Measurements from ENCODE around the gene ACTG1. TPM values are rescaled to one million over a fixed set of nuclear protein-coding genes. Genes with fewer than 3 reads are reported as not detected.

ACTG1 gene
- polyA plus RNA-seq, 1 donor, result 2,245 TPM

GRCh38 chr17:81464586-81464985 is 48.0 kb downstream of the ACTG1 start:
- Histone ChIP-seq H3K27ac (ENCODE audit: low read length) (no peak overlapping the region), H3K9me3 (ENCODE audit: control insufficient read depth, low read depth, low read length) (peaks cover 3% of the 10 kb centered on the region), H3K36me3 (ENCODE audit: control insufficient read depth, insufficient read depth, low read length) (peaks cover 37% of the 10 kb centered on the region), H3K4me1 (ENCODE audit: control insufficient read depth, insufficient read depth, low read length) (peaks cover 9% of the 10 kb centered on the region), H3K4me3 (ENCODE audit: low read length) (no peak overlapping the region), H3K27me3 (ENCODE audit: control insufficient read depth, insufficient read depth, low read length) (no peaks in the 10 kb centered on the region)
- no peak for DNase-seq
- no CpG with 5 or more reads among the region's 9 CpGs for WGBS (ENCODE audit: insufficient coverage, low lambda C conversion rate)

- Histone ChIP-seq H3K4me3 (ENCODE audit: low read length) (no peak overlapping the region), H3K27ac (ENCODE audit: low read length) (no peak overlapping the region), H3K4me1 (ENCODE audit: control insufficient read depth, insufficient read depth, low read length) (peaks cover 5% of the 10 kb centered on the region), H3K36me3 (ENCODE audit: control insufficient read depth, insufficient read depth, low read length) (peaks cover 43% of the 10 kb centered on the region), H3K9me3 (ENCODE audit: control insufficient read depth, low read depth, low read length) (peaks cover 3% of the 10 kb centered on the region), H3K27me3 (ENCODE audit: control insufficient read depth, insufficient read depth, low read length) (no peaks in the 10 kb centered on the region)
- DNase-seq, result no peak
- WGBS (ENCODE audit: insufficient coverage, low lambda C conversion rate), result no CpG with 5 or more reads among the region's 32 CpGs
These were observed 49.1 kb downstream of the ACTG1 start for GRCh38 chr17:81463506-81463905.

- peaks cover 48% of the 10 kb centered on the region for H3K36me3 ChIP-seq (ENCODE audit: control insufficient read depth, insufficient read depth, low read length)
- no CpG with 5 or more reads among the region's 33 CpGs for WGBS (ENCODE audit: insufficient coverage, low lambda C conversion rate)
These were observed 50.0 kb downstream of the ACTG1 start for GRCh38 chr17:81462506-81463125.

GRCh38 chr17:81461607-81462500 is 50.7 kb downstream of the ACTG1 start:
- H3K4me3 ChIP-seq (ENCODE audit: low read length), result no peak overlapping the region
- DNase-seq, result no peak
- peaks cover 8% of the 10 kb centered on the region for H3K9me3 ChIP-seq (ENCODE audit: control insufficient read depth, low read depth, low read length)
- no CpG with 5 or more reads among the region's 50 CpGs for WGBS (ENCODE audit: insufficient coverage, low lambda C conversion rate)
- peaks cover 54% of the 10 kb centered on the region for H3K36me3 ChIP-seq (ENCODE audit: control insufficient read depth, insufficient read depth, low read length)
- no peaks in the 10 kb centered on the region for H3K4me1 ChIP-seq (ENCODE audit: control insufficient read depth, insufficient read depth, low read length)
- H3K27ac ChIP-seq (ENCODE audit: low read length), result no peak overlapping the region
- no peaks in the 10 kb centered on the region for H3K27me3 ChIP-seq (ENCODE audit: control insufficient read depth, insufficient read depth, low read length)

More at GRCh38 chr17:81462506-81463125, 50.0 kb downstream of the ACTG1 start:
- Histone ChIP-seq H3K27ac (ENCODE audit: low read length) (no peak overlapping the region), H3K9me3 (ENCODE audit: control insufficient read depth, low read depth, low read length) (peaks cover 3% of the 10 kb centered on the region), H3K27me3 (ENCODE audit: control insufficient read depth, insufficient read depth, low read length) (no peaks in the 10 kb centered on the region), H3K4me1 (ENCODE audit: control insufficient read depth, insufficient read depth, low read length) (no peaks in the 10 kb centered on the region), H3K4me3 (ENCODE audit: low read length) (no peak overlapping the region)
- no peak for DNase-seq

GRCh38 chr17:81460856-81461460 is 51.6 kb downstream of the ACTG1 start:
- H3K4me1 ChIP-seq (ENCODE audit: control insufficient read depth, insufficient read depth, low read length), result no peaks in the 10 kb centered on the region
- no CpG with 5 or more reads among the region's 43 CpGs for WGBS (ENCODE audit: insufficient coverage, low lambda C conversion rate)
- peaks cover 56% of the 10 kb centered on the region for H3K36me3 ChIP-seq (ENCODE audit: control insufficient read depth, insufficient read depth, low read length)

More at GRCh38 chr17:81460856-81461460, 51.6 kb downstream of the ACTG1 start:
- no peak for DNase-seq
- H3K27me3 ChIP-seq (ENCODE audit: control insufficient read depth, insufficient read depth, low read length), result no peaks in the 10 kb centered on the region
- H3K27ac ChIP-seq (ENCODE audit: low read length), result no peak overlapping the region
- H3K9me3 ChIP-seq (ENCODE audit: control insufficient read depth, low read depth, low read length), result peaks cover 8% of the 10 kb centered on the region
- no peak overlapping the region for H3K4me3 ChIP-seq (ENCODE audit: low read length)

Other genes starting within 250 kb of the ACTG1 start
- gene SLC38A10, start 217.5 kb downstream of the ACTG1 start, polyA plus RNA-seq, result 86.5 TPM
- 21.9 TPM for gene BAHCC1, start 117.3 kb downstream of the ACTG1 start, polyA plus RNA-seq
- gene FSCN2, start 15.6 kb upstream of the ACTG1 start, polyA plus RNA-seq, result 1.5 TPM
- 26.9 TPM for gene FAAP100, start 39.6 kb upstream of the ACTG1 start, polyA plus RNA-seq
- gene NPLOC4, start 124.3 kb upstream of the ACTG1 start, polyA plus RNA-seq, result 47.8 TPM
- gene TSPAN10, start 124.4 kb upstream of the ACTG1 start, polyA plus RNA-seq, result 1.2 TPM
- gene PDE6G, start 143.7 kb upstream of the ACTG1 start, polyA plus RNA-seq, result 2.6 TPM
- 20.9 TPM for gene OXLD1, start 153.8 kb upstream of the ACTG1 start, polyA plus RNA-seq
- gene CCDC137, start 153.9 kb upstream of the ACTG1 start, polyA plus RNA-seq, result 19.5 TPM
- 44.8 TPM for gene ARL16, start 171.0 kb upstream of the ACTG1 start, polyA plus RNA-seq
- gene HGS, start 171.2 kb upstream of the ACTG1 start, polyA plus RNA-seq, result 84.8 TPM
- 52.4 TPM for gene MRPL12, start 190.6 kb upstream of the ACTG1 start, polyA plus RNA-seq
- 42.2 TPM for gene SLC25A10, start 199.5 kb upstream of the ACTG1 start, polyA plus RNA-seq